Hematopoietic multipotent progenitor cell (in vitro differentiated cells): Measurements from ENCODE around the gene SDHA. TPM values are rescaled to one million over a fixed set of nuclear protein-coding genes. Genes with fewer than 3 reads are reported as not detected.
"Not testable (repeated sequence)": the region's sequence is repeated elsewhere in the genome, so short reads cannot be mapped to it uniquely, and the experiment has no call there.

ENCODE experiments used
- DNase-seq, 3 donors: peaks; one replicate each; pipeline ENCODE4 v3.0.0-alpha.2; 2011 to 2015; ENCODE audit warnings: low read depth in 2 of 3, low spot score in 2 of 3
- total RNA-seq: library from RNA; depleted of rRNA; stranded (reverse); fragments of >200 nt; gene quantifications from one replicate; pipeline ENCODE4 v1.2.3, GENCODE V29; 2012

SDHA gene
- total RNA-seq, 1 donor = 223 TPM

DNA sequence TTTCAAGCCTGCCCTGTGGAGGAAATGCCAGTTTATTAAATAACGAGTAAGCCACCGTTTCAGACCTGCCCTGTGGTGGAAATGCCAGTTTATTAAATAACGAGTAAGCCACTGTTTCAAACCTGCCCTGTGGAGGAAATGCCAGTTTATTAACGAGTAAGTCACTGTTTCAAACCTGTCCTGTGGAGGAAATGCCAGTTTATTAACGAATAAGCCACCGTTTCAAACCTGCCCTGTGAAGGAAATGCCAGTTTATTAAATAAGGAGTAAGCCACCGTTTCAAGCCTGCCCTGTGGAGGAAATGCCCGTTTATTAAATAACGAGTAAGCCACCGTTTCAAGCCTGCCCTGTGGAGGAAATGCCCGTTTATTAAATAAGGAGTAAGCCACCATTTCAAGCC lies 33.9 kb downstream of the SDHA start:
- peak in 1 of 3 donors; percentile 32 for DNase-seq

GRCh38 chr5:252546-252945 lies 34.4 kb downstream of the SDHA start:
- DNase-seq = peak in 1 of 3 donors; percentile 21

DNA sequence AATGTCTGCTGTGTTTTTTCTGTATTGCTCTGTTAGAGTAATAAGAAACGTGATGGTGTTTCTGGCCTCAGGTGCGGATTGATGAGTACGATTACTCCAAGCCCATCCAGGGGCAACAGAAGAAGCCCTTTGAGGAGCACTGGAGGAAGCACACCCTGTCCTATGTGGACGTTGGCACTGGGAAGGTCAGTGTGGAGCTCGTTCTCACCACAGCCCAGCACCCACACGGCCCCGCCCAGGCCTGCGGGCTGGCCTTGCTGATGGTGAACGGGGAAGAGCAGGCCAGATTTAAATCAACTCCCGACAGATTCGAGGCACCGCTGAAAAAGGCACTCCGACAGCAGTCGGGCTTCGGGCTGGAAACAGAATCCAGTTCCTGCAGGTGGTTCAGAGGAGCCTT lies 36.2 kb downstream of the SDHA start:
- not testable (repeated sequence) for DNase-seq

DNA sequence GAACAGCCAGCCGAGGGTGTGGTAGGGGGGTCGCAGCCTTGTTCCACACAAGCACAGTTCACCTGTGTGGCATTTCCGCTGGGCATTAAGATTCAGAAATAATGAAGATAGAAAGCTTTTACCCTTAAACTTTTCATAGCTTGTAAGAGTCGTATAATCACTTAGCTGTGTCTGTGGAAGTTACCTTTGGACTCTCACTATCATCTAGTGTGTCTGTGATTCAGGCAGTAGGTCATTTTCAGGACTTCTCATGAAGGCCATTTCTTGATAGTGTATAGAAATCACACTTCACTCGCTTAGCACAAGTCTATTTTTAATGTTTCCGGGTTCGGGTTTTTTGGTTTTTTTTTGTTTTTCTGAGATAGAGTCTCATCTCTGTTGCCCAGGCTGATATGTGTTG lies 37.0 kb downstream of the SDHA start:
- not testable (repeated sequence) for DNase-seq

DNA sequence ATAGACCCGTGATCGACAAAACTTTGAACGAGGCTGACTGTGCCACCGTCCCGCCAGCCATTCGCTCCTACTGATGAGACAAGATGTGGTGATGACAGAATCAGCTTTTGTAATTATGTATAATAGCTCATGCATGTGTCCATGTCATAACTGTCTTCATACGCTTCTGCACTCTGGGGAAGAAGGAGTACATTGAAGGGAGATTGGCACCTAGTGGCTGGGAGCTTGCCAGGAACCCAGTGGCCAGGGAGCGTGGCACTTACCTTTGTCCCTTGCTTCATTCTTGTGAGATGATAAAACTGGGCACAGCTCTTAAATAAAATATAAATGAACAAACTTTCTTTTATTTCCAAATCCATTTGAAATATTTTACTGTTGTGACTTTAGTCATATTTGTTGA lies 38.2 kb downstream of the SDHA start:
- not testable (repeated sequence) for DNase-seq

GRCh38 chr5:257148-257547 lies 39.0 kb downstream of the SDHA start:
- no peak for DNase-seq

DNA sequence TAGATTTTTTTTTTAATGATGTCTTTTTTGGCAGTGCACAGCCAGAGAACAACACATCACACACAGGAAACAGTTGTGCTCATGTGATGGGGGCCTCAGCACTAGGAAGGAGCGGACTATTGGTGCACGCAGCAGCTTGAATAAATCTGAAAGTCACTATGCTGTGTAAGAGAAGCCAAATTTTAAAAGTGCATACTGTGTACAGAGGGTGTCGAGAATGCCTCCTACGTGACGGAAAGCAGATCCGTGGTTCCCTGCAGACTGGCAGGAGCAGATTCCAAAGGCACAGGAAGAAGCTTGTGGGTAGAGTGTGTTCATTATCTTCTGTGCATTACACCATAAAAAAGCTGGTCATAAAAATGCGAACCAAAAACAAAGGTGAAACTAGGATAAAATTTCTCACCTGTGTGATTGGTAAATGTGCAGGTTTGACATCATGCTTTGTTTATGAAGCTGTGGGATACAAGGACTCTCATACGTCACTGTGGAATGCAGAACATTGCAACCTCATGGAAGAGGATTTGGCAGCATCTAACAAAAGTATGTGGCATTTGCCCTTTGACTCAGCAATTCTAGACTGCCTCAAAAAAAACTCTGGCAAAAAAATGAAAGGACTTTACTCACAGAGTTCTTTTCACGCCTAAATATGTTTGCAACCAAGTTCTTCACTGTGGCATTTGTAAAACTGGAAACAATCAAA lies 45.3 kb downstream of the SDHA start:
- peak in 1 of 3 donors; percentile 28 for DNase-seq

DNA sequence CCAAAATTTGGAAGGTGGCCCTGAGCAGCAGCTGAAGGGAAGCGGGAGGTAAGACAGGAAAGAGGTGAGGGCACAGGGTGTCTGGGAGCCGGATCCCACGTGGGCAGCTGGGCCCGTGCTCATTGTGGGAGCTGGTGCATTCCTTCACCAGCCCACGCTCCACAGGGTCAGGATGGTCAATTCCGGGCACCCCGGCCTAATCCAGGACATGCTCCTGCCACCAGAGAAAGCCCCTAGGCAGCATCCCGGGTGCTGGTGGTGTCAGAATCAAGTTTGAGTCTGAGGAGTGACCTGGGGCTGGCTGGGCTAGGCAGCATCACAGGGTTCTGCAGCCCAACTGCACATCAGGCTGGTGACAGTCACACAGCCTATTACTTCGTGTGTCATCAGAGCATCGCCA lies 46.2 kb downstream of the SDHA start:
- no peak for DNase-seq

- not testable (repeated sequence) for DNase-seq
Observed at GRCh38 chr5:266311-267026, 48.3 kb downstream of the SDHA start.

- DNase-seq = no peak
Observed at GRCh38 chr5:267716-268115, 49.6 kb downstream of the SDHA start.

DNA sequence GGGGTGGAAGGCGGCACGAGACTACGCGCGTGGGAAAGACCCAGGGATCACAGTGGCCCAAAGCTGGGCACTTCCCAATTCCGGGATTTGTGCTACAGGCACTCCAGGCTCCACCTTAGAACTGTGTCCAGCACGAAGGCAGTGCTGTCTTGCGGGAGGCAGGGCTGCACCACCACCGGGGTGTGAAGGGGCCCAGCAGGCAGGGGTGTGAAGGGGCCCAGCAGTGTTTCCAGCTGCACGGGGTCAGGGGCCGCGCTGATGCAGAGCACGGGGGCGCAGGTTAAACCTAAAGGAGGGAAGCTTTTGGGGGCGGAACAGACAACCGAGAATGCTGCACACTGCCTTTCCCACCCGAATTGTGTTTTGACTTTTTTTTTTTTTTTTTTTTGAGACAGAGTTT lies 52.2 kb downstream of the SDHA start:
- DNase-seq = no peak

- DNase-seq = not testable (repeated sequence)
Observed at GRCh38 chr5:271828-272167, 53.7 kb downstream of the SDHA start.

DNA sequence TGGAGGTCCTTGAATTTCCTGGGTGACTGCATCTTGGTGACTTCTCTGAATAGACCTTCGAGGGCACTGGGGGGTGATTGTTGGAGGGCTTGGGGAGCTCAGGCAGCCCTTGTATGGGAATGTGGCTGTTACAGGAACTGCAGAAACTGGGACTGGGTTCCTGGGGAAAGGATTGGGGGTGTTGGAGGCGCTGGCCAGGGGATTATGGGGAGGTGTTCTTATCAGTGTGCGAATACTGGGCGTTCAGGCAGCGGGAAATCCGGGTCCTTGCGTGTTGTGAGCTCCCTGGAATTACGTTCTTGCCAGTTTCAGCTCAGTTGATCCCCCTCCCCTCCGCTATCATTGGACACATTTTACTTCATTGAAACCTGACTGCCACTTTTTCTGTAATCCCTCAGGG lies 55.0 kb downstream of the SDHA start:
- not testable (repeated sequence) for DNase-seq

- DNase-seq = not testable (repeated sequence)
Observed at GRCh38 chr5:273491-273890, 55.4 kb downstream of the SDHA start.

GRCh38 chr5:274346-274745 lies 56.2 kb downstream of the SDHA start:
- not testable (repeated sequence) for DNase-seq

- no peak for DNase-seq
Observed at GRCh38 chr5:278646-279045, 60.5 kb downstream of the SDHA start.

- DNase-seq = not testable (repeated sequence)
Observed at GRCh38 chr5:279051-279665, 61.0 kb downstream of the SDHA start.

DNA sequence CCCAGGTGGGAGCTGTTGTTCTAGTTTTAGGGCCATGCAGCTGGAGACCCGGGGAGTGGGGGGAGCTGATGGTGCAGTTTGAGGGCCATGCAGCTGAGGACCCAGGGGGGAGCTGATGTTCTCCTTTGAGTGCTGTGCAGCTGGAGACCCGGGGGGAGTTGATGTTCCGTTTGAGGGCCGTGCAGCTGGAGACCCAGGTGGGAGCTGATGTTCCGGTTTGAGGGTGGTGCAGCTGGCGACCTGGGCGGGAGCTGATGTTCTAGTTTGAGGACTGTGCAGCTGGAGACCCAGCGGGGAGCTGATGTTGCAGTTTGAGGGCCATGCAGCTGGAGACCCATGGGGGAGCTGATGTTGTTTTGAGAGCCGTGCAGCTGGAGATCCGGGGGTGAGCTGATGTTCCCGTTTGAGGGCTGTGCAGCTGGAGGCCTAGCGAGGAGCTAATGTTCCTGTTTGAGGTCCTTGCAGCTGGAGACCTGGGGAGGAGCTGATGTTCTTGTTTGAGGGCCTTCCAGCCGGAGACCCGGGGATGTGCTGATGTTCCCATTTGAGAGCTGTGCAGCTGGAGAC lies 68.0 kb downstream of the SDHA start:
- no peak for DNase-seq

DNA sequence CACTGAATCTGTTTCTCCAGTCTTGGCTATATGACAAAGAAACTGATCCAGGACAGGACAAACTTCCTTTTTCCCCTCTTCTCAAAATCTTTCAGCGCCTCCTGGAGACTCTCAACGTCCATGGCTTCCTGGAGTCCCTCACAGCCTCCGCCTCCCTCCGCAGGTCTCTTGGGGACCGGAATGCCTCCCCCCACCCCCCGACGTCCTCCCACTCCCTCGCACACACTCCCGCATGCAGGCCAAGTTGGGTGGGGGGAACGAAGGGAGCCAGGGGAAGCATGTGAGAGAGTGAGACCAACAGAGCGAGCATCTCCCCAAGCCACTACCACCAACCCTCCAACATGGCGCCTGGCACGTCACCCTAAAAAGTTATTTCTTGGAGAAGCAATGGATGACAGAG lies 72.1 kb downstream of the SDHA start:
- DNase-seq = not testable (repeated sequence)

GRCh38 chr5:291345-291744 lies 73.2 kb downstream of the SDHA start:
- DNase-seq = not testable (repeated sequence)

GRCh38 chr5:294788-295187 lies 76.7 kb downstream of the SDHA start:
- DNase-seq = not testable (repeated sequence)

DNA sequence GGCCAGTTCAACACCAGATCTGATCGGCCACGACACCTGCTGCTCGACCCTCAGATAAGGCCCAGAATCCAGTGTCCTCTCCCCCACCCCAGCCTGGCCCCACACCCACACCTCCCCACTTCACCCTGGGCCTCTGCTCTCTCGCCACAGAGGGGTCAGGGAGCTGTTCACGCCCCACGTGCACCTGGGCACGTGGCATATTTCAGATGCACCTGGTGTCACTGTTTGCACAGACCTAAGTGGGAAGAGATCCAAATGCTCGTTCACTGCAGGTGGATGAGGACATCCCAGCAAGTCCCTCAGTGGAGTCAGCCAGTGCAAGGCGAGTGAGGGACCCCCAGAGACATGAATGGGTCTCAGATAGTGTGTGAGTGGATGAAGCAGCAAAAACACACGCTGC lies 78.1 kb downstream of the SDHA start:
- not testable (repeated sequence) for DNase-seq
